Stomach (tissue), 9 donors: ENCODE data around the gene ZNF423. TPM values are rescaled to one million over a fixed set of nuclear protein-coding genes. Genes with fewer than 3 reads are reported as not detected.

Source experiments
- DNase-seq, 2 donors: peaks; one replicate each; pipeline versions ENCODE4 v3.0.0 to v3.0.0-alpha.2; 2013 to 2019
- H3K27ac ChIP-seq, 5 donors: fragments of 200-600 bp in 4 of 5; sonication (generic) in 4 of 5; one replicate each; pipeline ENCODE4 v1.5.1; 2013 to 2019; ENCODE audit warnings: mild to moderate bottlenecking in 1 of 5, moderate library complexity in 1 of 5
- H3K27me3 ChIP-seq, 3 donors: fragments of 200-600 bp; sonication (generic); one replicate each; pipeline ENCODE4 v1.5.1; 2017 to 2019; ENCODE audit warnings: mixed run types in 1 of 3
- H3K36me3 ChIP-seq, 4 donors: fragments of 200-600 bp; sonication (generic); 1 replicate in 3 of 4; 2 replicates in 1 of 4; pipeline ENCODE4 v1.5.1; 2016 to 2019
- H3K4me1 ChIP-seq, 4 donors: fragments of 200-600 bp; sonication (generic); one replicate each; pipeline ENCODE4 v1.5.1; 2016 to 2019
- H3K4me3 ChIP-seq, 4 donors: fragments of 200-600 bp; sonication (generic) in 3 of 4; one replicate each; pipeline ENCODE4 v1.5.1; 2016 to 2019; ENCODE audit warnings: mild to moderate bottlenecking in 1 of 4
- H3K9me3 ChIP-seq, 4 donors: fragments of 200-600 bp; sonication (generic); one replicate each; pipeline ENCODE4 v1.5.1; 2016 to 2019
- CTCF ChIP-seq, 7 experiments: fragments of 450-650 bp in 4 of 7; fragments of 200-600 bp in 3 of 7; sonication (generic) in 3 of 7; IDR thresholded peaks; one replicate each; pipeline ENCODE4 v1.5.1; 2016 to 2019; ENCODE audit warnings: antibody characterized with exemption in 7 of 7, control low read depth in 2 of 7, mild to moderate bottlenecking in 1 of 7
- EP300 ChIP-seq: sonication (generic); formaldehyde crosslinking; IDR thresholded peaks from one replicate; pipeline ENCODE4 v1.6.1; 2017; ENCODE audit warnings: antibody characterized with exemption
- POLR2A ChIP-seq, 4 donors: fragments of 450-650 bp; IDR thresholded peaks; one replicate each; pipeline ENCODE4 v1.6.1; 2016; ENCODE audit warnings: antibody characterized with exemption in 4 of 4, control low read depth in 2 of 4, mild to moderate bottlenecking in 1 of 4, moderate library complexity in 1 of 4
- POLR2AphosphoS5 ChIP-seq, 3 donors: sonication (generic); formaldehyde crosslinking; IDR thresholded peaks; one replicate each; pipeline ENCODE4 v1.6.1; 2016; ENCODE audit warnings: antibody characterized with exemption in 3 of 3
- WGBS, 5 donors: extraction: QIAGEN DNeasy Blood & Tissue Kit in 3 of 5; methylation state at CpG; one replicate each; pipeline versions ENCODE4 v1.1.5 to v1.1.7; 2013 to 2018; 5-methylcytosine and 5-hydroxymethylcytosine counted together
- intact Hi-C: fragments of 100-400 bp; cut with DNase I; formaldehyde crosslinking; loops from one replicate; pipeline ENCODE4 v1.15.1; 2023; ENCODE audit warnings: low total_unique reads
- polyA plus RNA-seq, 3 donors: library from polyadenylated mRNA; stranded (reverse); fragments of 200-250 nt; gene quantifications; one replicate each; pipeline ENCODE4 v1.2.3, GENCODE V29; 2013
- small RNA-seq, 4 donors: library from RNA; depleted of rRNA; stranded (forward); fragments of <200 nt; gene quantifications; one replicate each; pipeline ENCODE3, GENCODE V24; 2016
- total RNA-seq, 5 donors: library from RNA; depleted of rRNA; stranded (reverse); fragments of >200 nt; gene quantifications; one replicate each; pipeline versions ENCODE4 v1.1.0 to v1.2.3, GENCODE V29; 2014 to 2016
- donor health status: healthy with polysubstance abuse.
- donor health status: Bipolar disorder and iron deficiency.
- donor health status: healthy.

The ZNF423 gene
- total and polyA plus RNA-seq, 8 donors: 0.29 to 3.5 (median 1.0) TPM

- H3K27me3 ChIP-seq: peaks cover 0 to 33% (median 4%) of the 10 kb centered on the region in 3 donors
- TF ChIP-seq POLR2A (IDR thresholded peaks at IDR 0.05) (no peak), POLR2AphosphoS5 (IDR thresholded peaks at IDR 0.05) (no peak), CTCF (IDR thresholded peaks at IDR 0.05) (no peak), EP300 (no peak)
- no peak overlapping the region for H3K4me3 ChIP-seq
- no peaks in the 10 kb centered on the region for H3K36me3 ChIP-seq
- no peaks in the 10 kb centered on the region for H3K9me3 ChIP-seq
- H3K4me1 ChIP-seq: peaks cover 0 to 4% (median 2%) of the 10 kb centered on the region in 4 donors
- no peak overlapping the region for H3K27ac ChIP-seq
- no peak for DNase-seq
- intact Hi-C loops: no loop called here
- 72 to 80% (median 75%) methylated on average over 19 to 20 of the region's 20 CpGs for WGBS, 5 donors
These were observed 415.5 kb downstream of the ZNF423 start for GRCh38 chr16:49440156-49441065.

GRCh38 chr16:49439676-49440075 lies 416.2 kb downstream of the ZNF423 start:
- H3K9me3 ChIP-seq: no peaks in the 10 kb centered on the region
- H3K4me1 ChIP-seq: peaks cover 0 to 4% (median 2%) of the 10 kb centered on the region in 4 donors
- intact Hi-C loops: no loop called here
- no peak for DNase-seq
- peaks cover 0 to 33% (median 4%) of the 10 kb centered on the region in 3 donors for H3K27me3 ChIP-seq
- no peaks in the 10 kb centered on the region for H3K36me3 ChIP-seq
- TF ChIP-seq POLR2A (IDR thresholded peaks at IDR 0.05): no peak
- no peak for TF ChIP-seq CTCF (IDR thresholded peaks at IDR 0.05)
- no peak for TF ChIP-seq POLR2AphosphoS5 (IDR thresholded peaks at IDR 0.05)
- no peak for TF ChIP-seq EP300
- H3K4me3 ChIP-seq: no peak overlapping the region
- no peak overlapping the region for H3K27ac ChIP-seq
- WGBS, 5 donors: 83 to 100% (median 94%) methylated on average over 3 to 4 of the region's 4 CpGs

- DNase-seq: no peak
- 74 to 86% (median 85%) methylated on average over 7 of the region's 7 CpGs for WGBS, 5 donors
- no peaks in the 10 kb centered on the region for H3K36me3 ChIP-seq
- H3K27me3 ChIP-seq: peaks cover 0 to 33% (median 4%) of the 10 kb centered on the region in 3 donors
- peaks cover 0 to 4% (median 2%) of the 10 kb centered on the region in 4 donors for H3K4me1 ChIP-seq
- intact Hi-C loops: no loop called here
- no peak overlapping the region for H3K4me3 ChIP-seq
- H3K9me3 ChIP-seq: no peaks in the 10 kb centered on the region
- TF ChIP-seq CTCF (IDR thresholded peaks at IDR 0.05) (no peak), POLR2A (IDR thresholded peaks at IDR 0.05) (no peak), EP300 (no peak), POLR2AphosphoS5 (IDR thresholded peaks at IDR 0.05) (no peak)
- H3K27ac ChIP-seq: no peak overlapping the region
These were observed 416.9 kb downstream of the ZNF423 start for GRCh38 chr16:49439050-49439449.

Small RNA genes within 50 kb of the gene (small RNA-seq; reads per million reads assigned to genes)
- 0 reads per million in 4 donors for gene MRPS21P7
- gene MRPS21P8: 0 reads per million in 4 donors

Other genes with a start within 250 kb of the ZNF423 start
- gene CNEP1R1, start 169.1 kb upstream of the ZNF423 start, total RNA-seq: 10 to 100 TPM in 4 of 5 donors, not detected in 1; 19.2 to 36.8 (median 28.9) TPM
- 1 to 10 TPM; 4.8 to 6.8 (median 5.5) TPM for gene CNEP1R1, start 169.1 kb upstream of the ZNF423 start, polyA plus RNA-seq
- gene HEATR3, start 209.9 kb upstream of the ZNF423 start, total RNA-seq: 10 to 100 TPM; 14.0 to 45.1 (median 38.7) TPM
- 1 to 10 TPM; 4.1 to 5.2 (median 4.9) TPM for gene HEATR3, start 209.9 kb upstream of the ZNF423 start, polyA plus RNA-seq